GM23338 (cell line): ENCODE measurements around the gene UPF2. TPM values are rescaled to one million over a fixed set of nuclear protein-coding genes. Genes with fewer than 3 reads are reported as not detected.

Source experiments
- ATAC-seq: fragments of 200-7000 bp; cut with Tn5 transposase; 3 replicates; pipeline ENCODE4 v1.9.1; 2020
- DNase-seq: peaks from one replicate; pipeline ENCODE4 v3.0.0-alpha.2; 2015; ENCODE audit warnings: low spot score
- H2AFZ ChIP-seq: fragments of 200-600 bp; sonication (generic); 2 replicates; pipeline ENCODE4 v1.8.0; 2016; ENCODE audit warnings: antibody characterized with exemption, mild to moderate bottlenecking, moderate library complexity
- H3F3A ChIP-seq: fragments of 200-600 bp; sonication (generic); replicated peaks from 2 replicates; pipeline ENCODE4 v1.8.0; 2017; ENCODE audit warnings: antibody characterized with exemption, mixed run types, low read depth
- H3K27ac ChIP-seq: fragments of 200-600 bp; sonication (generic); 2 replicates; pipeline ENCODE4 v1.6.1; 2016; ENCODE audit warnings: low read depth
- H3K27me3 ChIP-seq: fragments of 200-600 bp; sonication (generic); 2 replicates; pipeline ENCODE4 v1.8.0; 2016; ENCODE audit warnings: mild to moderate bottlenecking, mixed run types, moderate library complexity; ENCODE audit not compliant: insufficient read depth
- H3K36me3 ChIP-seq: fragments of 200-600 bp; sonication (generic); 2 replicates; pipeline ENCODE4 v1.8.0; 2016; ENCODE audit warnings: mild to moderate bottlenecking; ENCODE audit not compliant: insufficient read depth
- H3K4me1 ChIP-seq: fragments of 200-600 bp; sonication (generic); 2 replicates; pipeline ENCODE4 v1.8.0; 2016; ENCODE audit warnings: mild to moderate bottlenecking, moderate library complexity; ENCODE audit not compliant: insufficient read depth
- H3K4me2 ChIP-seq: fragments of 200-600 bp; sonication (generic); 2 replicates; pipeline ENCODE4 v1.7.1; 2017; ENCODE audit warnings: mixed run types
- H3K4me3 ChIP-seq: fragments of 200-600 bp; sonication (generic); 2 replicates; pipeline ENCODE4 v1.6.1; 2016; ENCODE audit warnings: mixed run types
- H3K79me2 ChIP-seq: fragments of 200-600 bp; sonication (generic); replicated peaks from 2 replicates; pipeline ENCODE4 v1.8.0; 2017; ENCODE audit warnings: mild to moderate bottlenecking; ENCODE audit not compliant: insufficient read depth
- H3K9me2 ChIP-seq: fragments of 200-600 bp; sonication (generic); 2 replicates; pipeline ENCODE4 v1.8.0; 2017; ENCODE audit not compliant: insufficient read depth
- H4K20me1 ChIP-seq: fragments of 200-600 bp; sonication (generic); replicated peaks from 2 replicates; pipeline ENCODE4 v1.8.0; 2017; ENCODE audit warnings: mild to moderate bottlenecking; ENCODE audit not compliant: insufficient read depth
- H3K27ac Mint-ChIP-seq: 2 replicates; pipeline ENCODE4 v1.8.0; 2020; ENCODE audit warnings: inconsistent platforms, mild to moderate bottlenecking, moderate library complexity, mixed read lengths
- H3K27me3 Mint-ChIP-seq: 3 replicates; pipeline ENCODE4 v1.8.0; 2022; ENCODE audit warnings: low read depth, mild to moderate bottlenecking, moderate library complexity, mixed read lengths, inconsistent platforms; ENCODE audit not compliant: insufficient read depth, poor library complexity
- H3K36me3 Mint-ChIP-seq: 3 replicates; pipeline ENCODE4 v1.8.0; 2021; ENCODE audit warnings: low read depth, mild to moderate bottlenecking, inconsistent platforms, moderate library complexity, mixed read lengths
- H3K4me1 Mint-ChIP-seq: 3 replicates; pipeline ENCODE4 v1.8.0; 2020; ENCODE audit warnings: mild to moderate bottlenecking, inconsistent platforms, mixed read lengths
- H3K4me3 Mint-ChIP-seq: 3 replicates; pipeline ENCODE4 v1.8.0; 2021; ENCODE audit warnings: moderate library complexity, mild to moderate bottlenecking, inconsistent platforms, mixed read lengths
- H3K9me3 Mint-ChIP-seq: 3 replicates; pipeline ENCODE4 v1.8.0; 2020; ENCODE audit warnings: moderate library complexity, mild to moderate bottlenecking, inconsistent platforms, mixed read lengths
- CREB1 ChIP-seq: fragments of 250-450 bp; sonication (Bioruptor Pico); IDR thresholded peaks from 2 replicates; pipeline ENCODE4 v1.5.0; 2020; ENCODE audit warnings: low read depth, mild to moderate bottlenecking, moderate library complexity
- CTCF ChIP-seq, 2 experiments: fragments of 200-600 bp in 1 of 2; sonication (generic) in 1 of 2; conservative IDR thresholded peaks; 2 replicates each; pipeline versions ENCODE4 v1.5.1 to v1.6.1; 2016 to 2017; ENCODE audit warnings: antibody characterized with exemption in 2 of 2, low read depth in 2 of 2, mild to moderate bottlenecking in 2 of 2, moderate library complexity in 1 of 2
- ETS1 ChIP-seq: IDR thresholded peaks from 2 replicates; pipeline ENCODE4 v1.6.1; 2016; ENCODE audit warnings: antibody characterized with exemption
- EZH2 ChIP-seq: fragments of 200-600 bp; sonication (generic); IDR thresholded peaks from one replicate; pipeline ENCODE4 v1.8.0; 2017; ENCODE audit warnings: antibody characterized with exemption, mild to moderate bottlenecking, low read depth; ENCODE audit not compliant: unreplicated experiment
- EZH2phosphoT487 ChIP-seq: fragments of 200-600 bp; sonication (generic); IDR thresholded peaks from one replicate; pipeline ENCODE4 v1.8.1; 2018; ENCODE audit warnings: antibody characterized with exemption; ENCODE audit not compliant: unreplicated experiment
- JUNB ChIP-seq: IDR thresholded peaks from one replicate; pipeline ENCODE4 v1.6.1; 2016; ENCODE audit warnings: antibody characterized with exemption; ENCODE audit not compliant: unreplicated experiment
- NANOG ChIP-seq: IDR thresholded peaks from 2 replicates; pipeline ENCODE4 v1.6.1; 2016; ENCODE audit warnings: antibody characterized with exemption, borderline replicate concordance
- REST ChIP-seq: IDR thresholded peaks from one replicate; pipeline ENCODE4 v1.6.1; 2018; ENCODE audit warnings: antibody characterized with exemption; ENCODE audit not compliant: unreplicated experiment
- STAT1 ChIP-seq: IDR thresholded peaks from one replicate; pipeline ENCODE4 v1.6.1; 2016; ENCODE audit warnings: antibody characterized with exemption; ENCODE audit not compliant: unreplicated experiment
- ZNF114 ChIP-seq: fragments of 250-450 bp; sonication (Bioruptor Pico); IDR thresholded peaks from 2 replicates; pipeline ENCODE4 v1.5.0; 2020; ENCODE audit warnings: mild to moderate bottlenecking, moderate library complexity
- ZNF331 ChIP-seq: fragments of 250-450 bp; sonication (Bioruptor Pico); IDR thresholded peaks from 2 replicates; pipeline ENCODE4 v1.5.0; 2020; ENCODE audit warnings: low read depth, mild to moderate bottlenecking, moderate library complexity
- polyA plus RNA-seq: library from polyadenylated mRNA; unstranded; fragments of >200 nt; fragmentation: Nextera tagmentation; extraction: Ambion mirVana; gene quantifications from 2 replicates; pipeline ENCODE4 v1.2.1, GENCODE V29; 2016
- total RNA-seq: library from RNA; depleted of rRNA; stranded (reverse); fragments of >200 nt; shearing (Covaris generic); gene quantifications from 2 replicates; pipeline ENCODE4 v1.2.3, GENCODE V29; 2014

The UPF2 gene
- total and polyA plus RNA-seq, 2 experiments from 2014 or later, result 29.0 to 78.5 TPM

GRCh38 chr10:12077580-12078180 lies 35.1 kb upstream of the UPF2 start:
- no peak overlapping the region for H2AFZ ChIP-seq
- no peak overlapping the region for H3K4me3 Mint-ChIP-seq
- ATAC-seq (no peak), DNase-seq (no peak)
- H3K27ac ChIP-seq, result no peak overlapping the region
- H3K36me3 Mint-ChIP-seq, result peaks cover 32% of the 10 kb centered on the region
- no peaks in the 10 kb centered on the region for H3K36me3 ChIP-seq
- H3K4me1 ChIP-seq, result no peaks in the 10 kb centered on the region
- H3K4me3 ChIP-seq, result no peak overlapping the region
- no peaks in the 10 kb centered on the region for H3K4me1 Mint-ChIP-seq
- H3K79me2 ChIP-seq, result peaks cover 22% of the 10 kb centered on the region; the same call in 1 of the 2 replicates
- no peaks in the 10 kb centered on the region for H3F3A ChIP-seq
- peaks cover 3% of the 10 kb centered on the region; the same call in 1 of the 2 replicates for H4K20me1 ChIP-seq
- no peak overlapping the region for H3K4me2 ChIP-seq
- peaks cover 6% of the 10 kb centered on the region for H3K27me3 Mint-ChIP-seq
- H3K9me2 ChIP-seq, result no peaks in the 10 kb centered on the region
- H3K9me3 Mint-ChIP-seq, result no peaks in the 10 kb centered on the region
- H3K27me3 ChIP-seq, result no peaks in the 10 kb centered on the region
- H3K27ac Mint-ChIP-seq, result no peak overlapping the region
- TF ChIP-seq EZH2, result no peak
- no peak for TF ChIP-seq ETS1

GRCh38 chr10:12073526-12073925 lies 30.9 kb upstream of the UPF2 start:
- Histone ChIP-seq H3K27me3 (no peaks in the 10 kb centered on the region), H2AFZ (no peak overlapping the region), H3F3A (no peaks in the 10 kb centered on the region), H3K9me2 (no peaks in the 10 kb centered on the region), H4K20me1 (peaks cover 7% of the 10 kb centered on the region; the same call in 1 of the 2 replicates), H3K4me1 (peaks cover 12% of the 10 kb centered on the region; the same call in 1 of the 2 replicates), H3K27ac (no peak overlapping the region), H3K79me2 (peaks cover 59% of the 10 kb centered on the region), H3K36me3 (no peaks in the 10 kb centered on the region), H3K4me3 (no peak overlapping the region), H3K4me2 (no peak overlapping the region)
- no peak for DNase-seq
- Mint-ChIP-seq H3K4me1 (peaks cover 11% of the 10 kb centered on the region; the same call in 2 of the 3 replicates), H3K4me3 (no peak overlapping the region), H3K9me3 (no peaks in the 10 kb centered on the region), H3K27ac (no peak overlapping the region), H3K27me3 (peaks cover 9% of the 10 kb centered on the region), H3K36me3 (peaks cover 17% of the 10 kb centered on the region)
- no peak for ATAC-seq
- TF ChIP-seq ZNF114 (CRISPR knock-in tag) (no peak), ZNF331 (CRISPR knock-in tag) (no peak), EZH2phosphoT487 (no peak), JUNB (no peak), NANOG (no peak), STAT1 (no peak), EZH2 (no peak), CTCF (conservative IDR thresholded peaks at IDR 0.05; ENCODE audit: low read depth in 2 of 2) (no peak), CREB1 (CRISPR knock-in tag) (no peak), REST (no peak)
